Glutamatergic neuron (in vitro differentiated cells): Measurements from ENCODE around the gene TIRAP. TPM values are rescaled to one million over a fixed set of nuclear protein-coding genes. Genes with fewer than 3 reads are reported as not detected.

Experiments used
- DNase-seq: peaks from one replicate; pipeline ENCODE4 v3.0.0; 2022
- H3K27ac Mint-ChIP-seq: one replicate; pipeline ENCODE4 v1.8.0; 2020; ENCODE audit warnings: mild to moderate bottlenecking, mixed read lengths, inconsistent platforms; ENCODE audit not compliant: unreplicated experiment
- H3K27me3 Mint-ChIP-seq: one replicate; pipeline ENCODE4 v1.8.0; 2020; ENCODE audit warnings: mild to moderate bottlenecking, moderate library complexity, mixed read lengths, inconsistent platforms; ENCODE audit not compliant: unreplicated experiment
- H3K36me3 Mint-ChIP-seq: one replicate; pipeline ENCODE4 v1.8.0; 2020; ENCODE audit warnings: mild to moderate bottlenecking, mixed read lengths, inconsistent platforms; ENCODE audit not compliant: unreplicated experiment
- H3K4me1 Mint-ChIP-seq: one replicate; pipeline ENCODE4 v1.8.0; 2020; ENCODE audit warnings: mild to moderate bottlenecking, low read depth, mixed read lengths, inconsistent platforms; ENCODE audit not compliant: unreplicated experiment
- H3K4me3 Mint-ChIP-seq: one replicate; pipeline ENCODE4 v1.8.0; 2020; ENCODE audit warnings: mild to moderate bottlenecking, mixed read lengths, inconsistent platforms; ENCODE audit not compliant: unreplicated experiment
- H3K9me3 Mint-ChIP-seq: one replicate; pipeline ENCODE4 v1.8.0; 2020; ENCODE audit warnings: mild to moderate bottlenecking, moderate library complexity, mixed read lengths, inconsistent platforms; ENCODE audit not compliant: unreplicated experiment
- total RNA-seq: library from RNA; stranded (reverse); fragmentation: NEBNext Ultra II Directional; extraction: Animal tissue kit (Norgen Biotek cat#: 25700); gene quantifications from one replicate; pipeline ENCODE4 v1.2.1, GENCODE V29; 2021; ENCODE audit not compliant: unreplicated experiment
- TF ChIP-seq, protein P1 (sequence below): fragments of 200-600 bp; sonication (generic); IDR thresholded peaks from one replicate; pipeline ENCODE4 v1.5.0; 2021; ENCODE audit not compliant: partially characterized antibody, unreplicated experiment

TIRAP gene
- total RNA-seq, 1 donor from 2014 or later = 8.2 TPM

DNA sequence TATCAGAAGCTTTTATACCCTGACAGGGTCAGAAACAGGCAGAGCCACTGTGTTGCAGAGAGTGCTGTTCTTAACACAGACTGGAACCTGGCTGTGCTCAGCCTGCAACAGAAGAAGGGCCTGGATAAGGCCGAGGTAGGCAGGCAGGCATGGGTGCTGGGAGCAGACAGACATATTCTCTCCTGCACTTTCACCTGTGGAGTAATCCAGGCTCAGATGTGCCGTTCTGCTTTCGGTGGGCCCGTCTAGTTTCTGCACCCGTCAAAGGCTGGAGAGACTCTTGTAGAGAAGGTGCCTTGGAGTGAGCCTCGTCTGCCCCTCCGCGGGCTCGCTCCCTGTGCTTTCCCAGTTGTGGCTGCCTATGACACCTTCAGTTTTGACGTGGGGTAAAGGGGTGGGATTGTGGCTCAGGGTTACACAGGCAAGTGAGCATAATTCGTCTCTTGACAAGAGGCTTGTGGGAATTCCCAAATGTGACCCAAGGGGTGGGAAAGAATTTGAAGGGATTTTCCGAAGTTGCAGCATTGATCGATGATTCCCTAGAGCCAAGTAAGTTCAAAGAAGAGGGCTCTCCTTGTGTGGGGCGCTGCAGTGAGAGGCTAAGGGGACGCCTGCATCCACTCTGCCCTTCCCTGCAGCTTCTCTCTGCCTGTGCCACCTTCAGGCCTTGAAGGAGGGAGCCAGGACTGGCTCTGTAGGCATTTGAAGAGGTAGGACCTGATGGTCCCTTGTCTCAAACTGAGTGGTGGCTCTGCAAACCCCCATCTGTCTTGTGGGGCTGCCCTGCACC is 56.4 kb downstream of the TIRAP start:
- no peak for DNase-seq
- Mint-ChIP-seq H3K4me3 (no peak overlapping the region), H3K4me1 (peaks cover 23% of the 10 kb centered on the region), H3K27me3 (peaks cover 10% of the 10 kb centered on the region), H3K36me3 (peaks cover 4% of the 10 kb centered on the region), H3K27ac (no peak overlapping the region), H3K9me3 (peaks cover 11% of the 10 kb centered on the region)
- TF ChIP-seq, protein P1, sequence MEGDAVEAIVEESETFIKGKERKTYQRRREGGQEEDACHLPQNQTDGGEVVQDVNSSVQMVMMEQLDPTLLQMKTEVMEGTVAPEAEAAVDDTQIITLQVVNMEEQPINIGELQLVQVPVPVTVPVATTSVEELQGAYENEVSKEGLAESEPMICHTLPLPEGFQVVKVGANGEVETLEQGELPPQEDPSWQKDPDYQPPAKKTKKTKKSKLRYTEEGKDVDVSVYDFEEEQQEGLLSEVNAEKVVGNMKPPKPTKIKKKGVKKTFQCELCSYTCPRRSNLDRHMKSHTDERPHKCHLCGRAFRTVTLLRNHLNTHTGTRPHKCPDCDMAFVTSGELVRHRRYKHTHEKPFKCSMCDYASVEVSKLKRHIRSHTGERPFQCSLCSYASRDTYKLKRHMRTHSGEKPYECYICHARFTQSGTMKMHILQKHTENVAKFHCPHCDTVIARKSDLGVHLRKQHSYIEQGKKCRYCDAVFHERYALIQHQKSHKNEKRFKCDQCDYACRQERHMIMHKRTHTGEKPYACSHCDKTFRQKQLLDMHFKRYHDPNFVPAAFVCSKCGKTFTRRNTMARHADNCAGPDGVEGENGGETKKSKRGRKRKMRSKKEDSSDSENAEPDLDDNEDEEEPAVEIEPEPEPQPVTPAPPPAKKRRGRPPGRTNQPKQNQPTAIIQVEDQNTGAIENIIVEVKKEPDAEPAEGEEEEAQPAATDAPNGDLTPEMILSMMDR = no peak

DNA sequence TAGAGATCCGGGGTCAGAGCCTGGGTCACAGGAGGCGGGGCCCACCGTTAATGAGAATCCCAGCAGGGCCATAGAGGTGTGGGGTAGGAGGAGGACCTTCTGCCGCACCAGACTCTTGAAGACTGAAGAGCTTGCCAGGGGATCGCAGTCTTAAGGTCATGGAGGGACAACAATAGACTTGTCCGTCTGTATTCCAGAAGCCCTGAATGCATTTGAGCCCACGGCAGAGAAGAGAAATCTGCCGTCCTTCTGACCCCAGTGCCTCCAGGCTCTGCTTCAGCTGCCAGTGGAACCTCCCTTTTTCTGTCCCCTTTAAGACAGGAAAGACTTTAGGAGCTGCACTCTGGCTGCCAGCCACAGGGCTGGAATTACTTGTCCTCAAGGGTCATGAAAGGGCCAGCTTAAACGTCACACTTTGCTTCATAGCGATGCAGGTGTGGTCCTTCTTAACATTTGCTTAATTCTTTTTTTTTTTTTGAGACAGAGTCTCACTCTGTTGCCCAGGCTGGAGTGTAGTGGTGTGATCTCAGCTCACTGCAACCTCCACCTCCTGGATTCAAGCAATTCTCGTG is 57.1 kb downstream of the TIRAP start:
- Mint-ChIP-seq H3K36me3 (peaks cover 4% of the 10 kb centered on the region), H3K27me3 (peaks cover 10% of the 10 kb centered on the region), H3K4me3 (no peak overlapping the region), H3K4me1 (peaks cover 23% of the 10 kb centered on the region), H3K27ac (no peak overlapping the region), H3K9me3 (peaks cover 11% of the 10 kb centered on the region)
- TF ChIP-seq, protein P1 = no peak
- no peak for DNase-seq

DNA sequence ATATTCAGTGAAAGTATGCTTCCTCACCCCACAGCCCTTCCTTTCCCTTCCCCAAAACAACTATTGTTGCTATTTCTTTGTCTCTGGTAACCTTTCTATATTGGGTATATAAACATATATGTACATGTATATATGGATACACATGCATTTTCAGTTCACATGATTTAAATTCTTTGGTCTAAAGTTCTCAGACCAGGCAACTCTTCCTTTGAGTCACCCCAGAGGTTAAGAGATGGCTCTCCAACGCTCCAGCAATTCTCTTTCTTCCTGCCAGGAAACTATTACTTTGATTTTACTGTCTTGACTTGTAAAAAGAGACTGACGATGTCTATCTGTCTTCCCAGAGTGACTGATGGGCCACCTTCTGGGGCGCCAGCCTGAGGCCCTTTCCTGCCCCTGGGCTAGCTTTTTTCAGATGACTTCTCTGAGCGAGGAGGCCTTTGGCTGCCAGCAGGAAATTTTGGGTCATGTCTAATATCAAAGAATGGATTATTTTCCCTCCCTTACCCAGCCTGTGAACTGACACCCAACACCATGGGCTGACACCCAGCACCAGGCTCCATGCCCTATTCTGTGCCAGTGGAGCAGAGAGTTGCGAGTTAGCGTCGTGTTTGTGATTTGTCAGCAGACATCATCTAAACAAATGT is 58.2 kb downstream of the TIRAP start:
- Mint-ChIP-seq H3K27me3 (peaks cover 10% of the 10 kb centered on the region), H3K36me3 (peaks cover 4% of the 10 kb centered on the region), H3K4me1 (peaks cover 24% of the 10 kb centered on the region), H3K27ac (no peak overlapping the region), H3K9me3 (peaks cover 11% of the 10 kb centered on the region), H3K4me3 (no peak overlapping the region)
- no peak for DNase-seq
- TF ChIP-seq, protein P1 = no peak

DNA sequence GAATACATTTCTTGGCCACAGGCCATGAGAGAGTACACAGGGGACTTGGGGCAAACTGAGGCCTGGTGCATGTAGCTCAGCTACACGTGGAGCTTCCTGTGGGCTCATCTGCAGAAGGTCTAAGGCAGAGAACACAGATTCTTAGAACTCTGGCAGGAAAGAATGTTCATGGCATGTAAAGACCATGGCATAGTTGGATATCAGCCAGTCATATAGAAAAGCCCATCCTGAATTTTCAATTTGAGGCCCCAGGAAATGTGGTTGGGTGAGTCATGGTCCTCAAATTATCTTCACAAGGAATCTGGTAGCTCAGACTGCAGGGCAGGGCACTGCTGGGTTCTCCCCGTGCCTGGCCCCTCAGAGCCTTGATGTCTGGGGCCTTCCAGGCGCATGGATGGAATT is 58.9 kb downstream of the TIRAP start:
- Mint-ChIP-seq H3K4me3 (no peak overlapping the region), H3K4me1 (peaks cover 22% of the 10 kb centered on the region), H3K27me3 (peaks cover 10% of the 10 kb centered on the region), H3K36me3 (peaks cover 4% of the 10 kb centered on the region), H3K27ac (no peak overlapping the region), H3K9me3 (peaks cover 8% of the 10 kb centered on the region)
- TF ChIP-seq, protein P1 = no peak
- no peak for DNase-seq

DNA sequence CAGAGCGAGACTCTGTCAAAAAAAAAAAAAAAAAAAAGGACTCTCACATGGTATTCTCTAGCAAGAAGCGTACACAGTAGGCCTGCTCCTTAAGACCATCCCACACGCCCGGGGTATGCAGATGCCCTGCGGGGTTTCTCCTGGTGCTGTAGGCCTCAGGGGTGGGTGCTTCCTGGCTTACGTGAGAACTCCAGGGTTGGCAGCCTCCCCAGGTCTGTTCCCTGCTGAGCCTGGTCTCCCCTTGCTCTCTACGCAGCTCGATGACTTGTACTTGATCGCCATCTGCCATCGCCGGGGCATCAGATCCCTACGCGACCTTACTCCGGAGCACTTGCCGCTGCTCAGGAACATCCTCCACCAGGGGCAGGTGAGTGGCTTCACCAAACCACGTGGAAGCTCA is 60.2 kb downstream of the TIRAP start:
- Mint-ChIP-seq H3K27me3 (peaks cover 10% of the 10 kb centered on the region), H3K4me1 (peaks cover 17% of the 10 kb centered on the region), H3K9me3 (peaks cover 8% of the 10 kb centered on the region), H3K27ac (no peak overlapping the region), H3K36me3 (peaks cover 4% of the 10 kb centered on the region), H3K4me3 (no peak overlapping the region)
- no peak for DNase-seq
- TF ChIP-seq, protein P1 = no peak
